Measurements from ENCODE around the gene CD274. TPM values are rescaled to one million over a fixed set of nuclear protein-coding genes. Genes with fewer than 3 reads are reported as not detected.
A peak's percentile ranks its signal among the peaks of the same experiment; 100 is the strongest.

CD274 gene
- total and polyA plus RNA-seq, 10 of the 15 experiments (the other 5 are each of a cell fraction or from before 2014, with no cell fraction given): 9.4 to 128 (median 24.6) TPM

GRCh38 chr9:5453673-5454072, 3.3 kb downstream of the CD274 start (continued):
- peak; percentile 64; the same call in 1 of the 2 replicates for TF ChIP-seq NR2F1 (conservative IDR thresholded peaks at IDR 0.05)
- no peak for TF ChIP-seq USF2 (IDR thresholded peaks at IDR 0.05; ENCODE audit: borderline replicate concordance, low read depth, low read length)
- no peak for TF ChIP-seq E2F8 (IDR thresholded peaks at IDR 0.05; ENCODE audit: low read depth, partially characterized antibody)
- TF ChIP-seq FOS (IDR thresholded peaks at IDR 0.05; ENCODE audit: borderline replicate concordance, extremely low read depth, insufficient read length): no peak
- peak; percentile 88; the same call in 1 of the 2 replicates for TF ChIP-seq MLLT1 (IDR thresholded peaks at IDR 0.05)
- no peak for TF ChIP-seq ZBTB33 (IDR thresholded peaks at IDR 0.05)
- TF ChIP-seq NBN (IDR thresholded peaks at IDR 0.05): no peak
- TF ChIP-seq MXI1 (IDR thresholded peaks at IDR 0.05; ENCODE audit: low read depth, low read length): 0 out of 2 replicates have a peak, but pooled peaks have one; percentile 49
- TF ChIP-seq SMAD5 (IDR thresholded peaks at IDR 0.05; ENCODE audit: low read depth): no peak
- TF ChIP-seq ZSCAN29 (IDR thresholded peaks at IDR 0.05): no peak
- no peak for TF ChIP-seq ZZZ3 (IDR thresholded peaks at IDR 0.05; ENCODE audit: control insufficient read depth, insufficient read length, low read depth)
- peak; percentile 30 for TF ChIP-seq SMAD1 (IDR thresholded peaks at IDR 0.05; ENCODE audit: low read depth, partially characterized antibody)
- no peak for TF ChIP-seq SMARCA5 (IDR thresholded peaks at IDR 0.05)
- TF ChIP-seq NKRF (conservative IDR thresholded peaks at IDR 0.05): no peak
- TF ChIP-seq TCF12 (IDR thresholded peaks at IDR 0.05; ENCODE audit: low read depth, low read length): no peak
- TF ChIP-seq POLR2AphosphoS2 (IDR thresholded peaks at IDR 0.05; ENCODE audit: low read depth, low read length): peak; percentile 65; the same call in 1 of the 2 replicates
- peak; percentile 76 for TF ChIP-seq POLR2AphosphoS5 (IDR thresholded peaks at IDR 0.05; ENCODE audit: low read length)
- TF ChIP-seq ZNF24 (IDR thresholded peaks at IDR 0.05): no peak
- TF ChIP-seq KDM1A (IDR thresholded peaks at IDR 0.05; ENCODE audit: borderline replicate concordance): no peak
- TF ChIP-seq HDAC2 (IDR thresholded peaks at IDR 0.05): no peak
- TF ChIP-seq TCF7 (IDR thresholded peaks at IDR 0.05; ENCODE audit: borderline replicate concordance): no peak

All from GM12878 (cell line).